Stimulated activated naive CD8-positive, alpha-beta T cell treated with anti-CD3 and anti-CD28 coated beads, Interleukin-15, Interleukin-2, amounts not matched to agents 100 ng/mL and 50 ng/mL, for 24 hours (primary cell): ENCODE results near the gene INPP5A.

Experiments used
- H3K27ac Mint-ChIP-seq: one replicate; pipeline ENCODE4 v1.8.0; 2021; ENCODE audit warnings: mild to moderate bottlenecking, mixed read lengths
- H3K27me3 Mint-ChIP-seq: one replicate; pipeline ENCODE4 v1.8.0; 2021; ENCODE audit warnings: mixed read lengths
- H3K36me3 Mint-ChIP-seq: one replicate; pipeline ENCODE4 v1.8.0; 2021; ENCODE audit warnings: low read depth, mixed read lengths
- H3K4me1 Mint-ChIP-seq: one replicate; pipeline ENCODE4 v1.8.0; 2021; ENCODE audit warnings: low read depth, mixed read lengths
- H3K4me3 Mint-ChIP-seq: one replicate; pipeline ENCODE4 v1.8.0; 2021; ENCODE audit warnings: mild to moderate bottlenecking, mixed read lengths
- H3K9me3 Mint-ChIP-seq: one replicate; pipeline ENCODE4 v1.8.0; 2021; ENCODE audit warnings: mixed read lengths

INPP5A gene

GRCh38 chr10:132774902-132775863, 237.6 kb downstream of the INPP5A start:
- H3K4me3 Mint-ChIP-seq: no peak overlapping the region
- no peaks in the 10 kb centered on the region for H3K9me3 Mint-ChIP-seq
- H3K4me1 Mint-ChIP-seq: no peaks in the 10 kb centered on the region
- peaks cover 3% of the 10 kb centered on the region for H3K36me3 Mint-ChIP-seq
- H3K27me3 Mint-ChIP-seq: no peaks in the 10 kb centered on the region
- H3K27ac Mint-ChIP-seq: no peak overlapping the region

DNA sequence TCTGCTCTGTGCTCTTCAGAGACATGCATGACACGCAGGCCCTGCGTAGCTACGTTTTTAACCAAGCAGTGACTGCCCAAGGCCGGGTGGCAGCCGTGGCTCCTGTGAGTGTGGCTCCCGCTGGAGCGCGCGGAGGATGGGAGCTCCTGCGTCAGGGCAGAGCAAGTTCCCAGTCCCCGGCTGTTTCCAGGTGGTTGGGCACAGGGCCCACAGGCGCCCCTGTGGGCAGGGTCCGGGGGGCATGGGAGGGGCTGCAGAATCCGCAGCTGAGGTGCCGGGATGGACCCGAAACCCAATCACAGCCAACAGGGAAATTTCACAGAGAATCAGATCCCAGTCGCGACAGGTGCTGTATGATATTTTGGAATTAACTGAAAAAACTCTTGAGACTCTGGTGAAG, 238.6 kb downstream of the INPP5A start:
- Mint-ChIP-seq H3K27ac (no peak overlapping the region), H3K36me3 (no peaks in the 10 kb centered on the region), H3K4me3 (no peak overlapping the region), H3K4me1 (no peaks in the 10 kb centered on the region), H3K9me3 (no peaks in the 10 kb centered on the region), H3K27me3 (no peaks in the 10 kb centered on the region)

DNA sequence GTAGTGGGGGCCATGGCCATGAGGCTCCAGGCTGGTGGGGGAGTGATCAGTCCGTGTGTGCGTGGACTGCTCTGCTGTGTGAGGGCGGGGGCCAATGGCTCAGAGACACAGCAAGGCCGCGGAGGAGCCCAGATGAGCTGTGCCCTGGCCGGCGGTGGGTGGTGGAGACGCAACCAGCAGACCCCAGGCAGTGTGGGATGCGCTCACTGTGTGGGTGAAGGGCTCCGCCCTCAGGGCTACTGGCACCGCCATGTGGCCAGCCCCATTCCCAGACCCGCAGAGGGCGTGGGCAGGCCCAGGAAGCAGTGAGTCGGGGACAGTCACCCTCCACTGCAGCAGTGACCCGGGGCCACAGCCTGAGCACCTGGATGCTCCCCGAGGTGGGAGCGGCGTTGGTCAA, 239.2 kb downstream of the INPP5A start:
- Mint-ChIP-seq H3K36me3 (peaks cover 2% of the 10 kb centered on the region), H3K27ac (no peak overlapping the region), H3K4me3 (no peak overlapping the region), H3K27me3 (no peaks in the 10 kb centered on the region), H3K9me3 (no peaks in the 10 kb centered on the region), H3K4me1 (no peaks in the 10 kb centered on the region)

DNA sequence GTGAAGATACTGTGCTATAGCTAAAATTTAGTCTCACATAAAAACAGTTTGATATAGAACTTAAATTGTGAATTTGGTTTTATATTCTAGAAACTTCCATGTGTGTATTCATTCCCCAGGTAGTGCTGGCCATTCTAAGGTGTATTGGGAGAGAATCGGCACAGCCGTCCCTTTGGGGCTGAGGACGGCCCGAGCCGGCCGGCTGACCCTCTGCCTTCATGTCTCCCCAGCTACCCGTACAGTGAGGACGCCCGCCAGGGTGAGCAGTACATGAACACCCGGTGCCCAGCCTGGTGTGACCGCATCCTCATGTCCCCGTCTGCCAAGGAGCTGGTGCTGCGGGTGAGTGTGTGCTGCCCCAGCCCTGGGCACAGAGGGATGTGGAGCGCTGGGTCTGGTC, 239.9 kb downstream of the INPP5A start:
- Mint-ChIP-seq H3K4me3 (no peak overlapping the region), H3K9me3 (no peaks in the 10 kb centered on the region), H3K27me3 (no peaks in the 10 kb centered on the region), H3K27ac (no peak overlapping the region), H3K4me1 (no peaks in the 10 kb centered on the region), H3K36me3 (peaks cover 4% of the 10 kb centered on the region)

GRCh38 chr10:132779549-132780294, 242.1 kb downstream of the INPP5A start:
- Mint-ChIP-seq H3K27me3 (peaks cover 13% of the 10 kb centered on the region), H3K4me1 (peaks cover 3% of the 10 kb centered on the region), H3K9me3 (no peaks in the 10 kb centered on the region), H3K27ac (no peak overlapping the region), H3K4me3 (no peak overlapping the region), H3K36me3 (peaks cover 18% of the 10 kb centered on the region)

DNA sequence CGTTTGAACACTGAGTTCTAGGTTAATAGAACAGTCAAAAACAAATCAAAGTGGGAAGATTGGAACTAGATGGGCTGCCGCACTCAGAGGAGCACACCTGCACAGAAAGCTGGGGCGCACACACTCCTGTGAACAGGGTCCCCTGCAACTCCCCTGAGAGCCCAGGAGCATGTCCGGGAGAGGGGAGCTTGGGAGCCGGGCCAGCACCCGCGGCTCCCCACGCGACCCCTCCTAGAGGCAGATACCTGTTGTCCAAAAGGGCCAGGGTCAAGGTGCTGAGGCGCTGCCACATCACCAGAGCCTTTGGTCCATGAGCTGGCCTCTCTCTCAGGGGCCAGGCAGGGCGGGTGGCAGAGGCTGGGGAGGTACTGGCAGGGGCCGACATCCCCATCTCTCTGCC, 242.8 kb downstream of the INPP5A start:
- Mint-ChIP-seq H3K4me3 (no peak overlapping the region), H3K36me3 (peaks cover 18% of the 10 kb centered on the region), H3K27ac (no peak overlapping the region), H3K9me3 (no peaks in the 10 kb centered on the region), H3K27me3 (peaks cover 13% of the 10 kb centered on the region), H3K4me1 (peaks cover 3% of the 10 kb centered on the region)

DNA sequence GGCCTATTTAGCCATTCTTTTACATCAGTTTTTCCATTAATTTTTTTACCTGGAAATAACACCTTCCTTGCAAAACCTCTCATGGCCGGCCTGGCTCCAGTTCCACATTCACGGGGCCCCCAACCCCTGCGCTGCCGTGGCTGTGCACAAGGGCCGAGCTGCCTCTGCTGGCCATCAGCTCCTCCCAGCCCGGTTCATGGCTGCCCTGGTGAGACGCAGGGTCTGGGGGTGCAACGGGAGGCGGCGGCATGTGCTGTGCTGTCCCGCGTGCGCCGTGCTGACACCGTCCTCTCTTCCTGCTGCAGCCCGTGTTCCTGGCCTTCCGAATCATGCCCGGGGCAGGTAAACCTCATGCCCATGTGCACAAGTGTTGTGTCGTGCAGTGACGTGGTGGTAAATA, 244.0 kb downstream of the INPP5A start:
- Mint-ChIP-seq H3K27me3 (peaks cover 13% of the 10 kb centered on the region), H3K4me3 (no peak overlapping the region), H3K36me3 (peaks cover 18% of the 10 kb centered on the region), H3K27ac (no peak overlapping the region), H3K4me1 (peaks cover 3% of the 10 kb centered on the region), H3K9me3 (no peaks in the 10 kb centered on the region)

DNA sequence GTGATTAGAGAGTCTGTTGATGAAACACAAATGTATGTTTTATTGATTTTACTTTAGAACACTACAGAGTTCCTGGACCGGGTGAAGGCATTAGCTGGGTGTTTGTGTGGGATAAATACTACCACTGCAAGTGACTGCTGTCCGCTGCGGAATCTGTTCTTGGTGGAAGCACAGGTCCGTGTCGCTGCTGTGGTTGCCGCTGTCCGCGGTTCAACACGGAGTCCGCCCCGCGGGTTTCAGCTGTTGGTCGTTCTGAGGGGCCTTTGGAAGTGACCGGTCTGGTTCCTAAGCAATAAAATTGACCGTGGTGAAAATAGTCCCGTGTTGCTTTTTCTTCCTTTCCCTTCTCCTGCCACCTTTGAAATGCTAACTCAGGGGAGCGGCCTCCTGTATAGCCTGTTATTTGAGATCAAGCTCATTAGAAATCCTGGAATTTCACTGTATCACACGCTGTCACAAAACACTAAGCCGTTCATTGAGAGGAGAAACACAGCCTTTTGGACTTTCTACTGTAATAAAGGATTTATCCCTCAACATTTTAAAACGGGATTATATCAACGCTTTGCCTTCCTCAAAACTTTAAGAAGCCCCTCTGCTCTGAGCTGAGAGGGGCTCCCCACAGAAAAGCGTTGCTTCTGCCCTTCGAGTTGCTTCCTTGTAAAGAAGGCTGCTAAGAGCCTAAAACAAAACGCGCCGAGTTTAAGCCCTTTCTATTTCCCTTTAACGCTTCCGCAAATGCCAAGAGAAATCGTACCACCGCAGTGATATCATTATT, 245.8 kb downstream of the INPP5A start:
- Mint-ChIP-seq H3K4me3 (no peak overlapping the region), H3K9me3 (no peaks in the 10 kb centered on the region), H3K27ac (no peak overlapping the region)

GRCh38 chr10:132783940-132784865, 246.6 kb downstream of the INPP5A start:
- H3K36me3 Mint-ChIP-seq: peaks cover 18% of the 10 kb centered on the region
- H3K9me3 Mint-ChIP-seq: no peaks in the 10 kb centered on the region
- peaks cover 3% of the 10 kb centered on the region for H3K4me1 Mint-ChIP-seq
- no peak overlapping the region for H3K27ac Mint-ChIP-seq
- H3K27me3 Mint-ChIP-seq: peaks cover 13% of the 10 kb centered on the region
- no peak overlapping the region for H3K4me3 Mint-ChIP-seq

More for the DNA sequence above, 245.8 kb downstream of the INPP5A start:
- peaks cover 18% of the 10 kb centered on the region for H3K36me3 Mint-ChIP-seq
- H3K4me1 Mint-ChIP-seq: peaks cover 3% of the 10 kb centered on the region
- peaks cover 13% of the 10 kb centered on the region for H3K27me3 Mint-ChIP-seq

- Mint-ChIP-seq H3K4me3 (no peak overlapping the region), H3K27ac (no peak overlapping the region), H3K36me3 (peaks cover 18% of the 10 kb centered on the region), H3K4me1 (peaks cover 3% of the 10 kb centered on the region), H3K27me3 (peaks cover 13% of the 10 kb centered on the region), H3K9me3 (no peaks in the 10 kb centered on the region)
Observed at GRCh38 chr10:132784866-132785722, 247.5 kb downstream of the INPP5A start.

GRCh38 chr10:132785723-132786475, 248.3 kb downstream of the INPP5A start, which contains the start of gene NKX6-2:
Gene NKX6-2, minus strand, starts transcription at chr10:132786147. Its CDS starts 199 bp downstream, at chr10:132785948.
- Mint-ChIP-seq H3K4me3 (no peak within 1 kb of the TSS), H3K9me3 (no peaks in the 10 kb centered on the region), H3K36me3 (peaks cover 18% of the 10 kb centered on the region), H3K4me1 (peaks cover 3% of the 10 kb centered on the region), H3K27me3 (peaks cover 13% of the 10 kb centered on the region), H3K27ac (no peak within 1 kb of the TSS)

GRCh38 chr10:132786476-132786883, 248.9 kb downstream of the INPP5A start:
- Mint-ChIP-seq H3K27ac (no peak overlapping the region), H3K9me3 (no peaks in the 10 kb centered on the region), H3K4me3 (no peak overlapping the region), H3K4me1 (peaks cover 3% of the 10 kb centered on the region), H3K27me3 (peaks cover 13% of the 10 kb centered on the region), H3K36me3 (peaks cover 18% of the 10 kb centered on the region)
